ENCODE data around the gene KAZN.

KAZN gene

GRCh38 chr1:15017120-15017519 is 418.6 kb downstream of the KAZN start:
- no peak for DNase-seq (ENCODE audit: low read depth)
- TF ChIP-seq CTCF (IDR thresholded peaks at IDR 0.05; ENCODE audit: control insufficient read depth, extremely low read depth, insufficient read depth) = no peak
- H3K4me3 ChIP-seq (ENCODE audit: low read depth, low read length) = no peak overlapping the region

- no peak for TF ChIP-seq CTCF (IDR thresholded peaks at IDR 0.05; ENCODE audit: control insufficient read depth, extremely low read depth, insufficient read depth)
- no peak for DNase-seq (ENCODE audit: low read depth)
- no peak overlapping the region for H3K4me3 ChIP-seq (ENCODE audit: low read depth, low read length)
Measured at GRCh38 chr1:15018767-15019166, 420.3 kb downstream of the KAZN start.

- no peak overlapping the region for H3K4me3 ChIP-seq (ENCODE audit: low read depth, low read length)
Measured at GRCh38 chr1:15020943-15021745, 422.7 kb downstream of the KAZN start.

GRCh38 chr1:15022048-15022447 is 423.6 kb downstream of the KAZN start:
- no peak overlapping the region for H3K4me3 ChIP-seq (ENCODE audit: low read depth, low read length)
- no peak for TF ChIP-seq CTCF (IDR thresholded peaks at IDR 0.05; ENCODE audit: control insufficient read depth, extremely low read depth, insufficient read depth)
- DNase-seq (ENCODE audit: low read depth) = no peak

More at GRCh38 chr1:15020943-15021745, 422.7 kb downstream of the KAZN start:
- no peak for TF ChIP-seq CTCF (IDR thresholded peaks at IDR 0.05; ENCODE audit: control insufficient read depth, extremely low read depth, insufficient read depth)
- no peak for DNase-seq (ENCODE audit: low read depth)

GRCh38 chr1:15023205-15023604 is 424.7 kb downstream of the KAZN start:
- no peak for TF ChIP-seq CTCF (IDR thresholded peaks at IDR 0.05; ENCODE audit: control insufficient read depth, extremely low read depth, insufficient read depth)
- H3K4me3 ChIP-seq (ENCODE audit: low read depth, low read length) = no peak overlapping the region
- no peak for DNase-seq (ENCODE audit: low read depth)

GRCh38 chr1:15023976-15024375 is 425.5 kb downstream of the KAZN start:
- DNase-seq (ENCODE audit: low read depth) = no peak
- H3K4me3 ChIP-seq (ENCODE audit: low read depth, low read length) = no peak overlapping the region
- no peak for TF ChIP-seq CTCF (IDR thresholded peaks at IDR 0.05; ENCODE audit: control insufficient read depth, extremely low read depth, insufficient read depth)

GRCh38 chr1:15026117-15026489 is 427.6 kb downstream of the KAZN start:
- no peak for DNase-seq (ENCODE audit: low read depth)
- no peak overlapping the region for H3K4me3 ChIP-seq (ENCODE audit: low read depth, low read length)
- no peak for TF ChIP-seq CTCF (IDR thresholded peaks at IDR 0.05; ENCODE audit: control insufficient read depth, extremely low read depth, insufficient read depth)

All from LNCaP clone FGC (cell line).